ENCODE measurements around the gene LRP1B. TPM values are rescaled to one million over a fixed set of nuclear protein-coding genes. Genes with fewer than 3 reads are reported as not detected.
"Not testable (repeated sequence)": the region's sequence is repeated elsewhere in the genome, so short reads cannot be mapped to it uniquely, and the experiment has no call there.

Gene LRP1B
- total RNA-seq, 1 donor from 2014 or later = 0.25 TPM

DNA sequence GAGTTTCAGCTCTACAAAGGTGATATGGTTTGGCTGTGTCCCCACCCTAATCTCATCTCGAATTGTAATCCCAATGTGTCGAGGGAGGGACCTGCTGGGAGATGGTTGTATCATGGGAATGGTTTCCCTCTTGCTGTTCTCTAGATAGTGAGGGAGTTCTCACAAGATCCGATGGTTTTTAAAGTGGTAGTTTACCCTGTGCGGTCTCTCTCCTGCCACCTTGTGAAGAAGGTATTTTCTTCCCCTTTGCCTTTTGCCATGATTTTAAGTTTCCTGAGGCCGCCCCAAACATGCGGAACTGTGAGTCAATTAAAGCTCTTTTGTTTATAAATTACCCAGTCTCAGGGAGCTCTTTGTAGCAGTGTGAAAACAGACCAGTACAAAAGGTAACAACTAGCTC, 306.0 kb downstream of the LRP1B start:
- no peaks in the 10 kb centered on the region for H3K27me3 Mint-ChIP-seq (ENCODE audit: low read depth)
- no peaks in the 10 kb centered on the region for H3K4me1 Mint-ChIP-seq (ENCODE audit: low read depth)
- TF ChIP-seq, protein P1, sequence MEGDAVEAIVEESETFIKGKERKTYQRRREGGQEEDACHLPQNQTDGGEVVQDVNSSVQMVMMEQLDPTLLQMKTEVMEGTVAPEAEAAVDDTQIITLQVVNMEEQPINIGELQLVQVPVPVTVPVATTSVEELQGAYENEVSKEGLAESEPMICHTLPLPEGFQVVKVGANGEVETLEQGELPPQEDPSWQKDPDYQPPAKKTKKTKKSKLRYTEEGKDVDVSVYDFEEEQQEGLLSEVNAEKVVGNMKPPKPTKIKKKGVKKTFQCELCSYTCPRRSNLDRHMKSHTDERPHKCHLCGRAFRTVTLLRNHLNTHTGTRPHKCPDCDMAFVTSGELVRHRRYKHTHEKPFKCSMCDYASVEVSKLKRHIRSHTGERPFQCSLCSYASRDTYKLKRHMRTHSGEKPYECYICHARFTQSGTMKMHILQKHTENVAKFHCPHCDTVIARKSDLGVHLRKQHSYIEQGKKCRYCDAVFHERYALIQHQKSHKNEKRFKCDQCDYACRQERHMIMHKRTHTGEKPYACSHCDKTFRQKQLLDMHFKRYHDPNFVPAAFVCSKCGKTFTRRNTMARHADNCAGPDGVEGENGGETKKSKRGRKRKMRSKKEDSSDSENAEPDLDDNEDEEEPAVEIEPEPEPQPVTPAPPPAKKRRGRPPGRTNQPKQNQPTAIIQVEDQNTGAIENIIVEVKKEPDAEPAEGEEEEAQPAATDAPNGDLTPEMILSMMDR (IDR thresholded peaks at IDR 0.05) = no peak
- DNase-seq (ENCODE audit: low spot score) = no peak
- H3K9me3 Mint-ChIP-seq (ENCODE audit: low read depth) = no peaks in the 10 kb centered on the region
- no peaks in the 10 kb centered on the region for H3K36me3 Mint-ChIP-seq (ENCODE audit: low read depth)
- H3K27ac Mint-ChIP-seq (ENCODE audit: unreplicated experiment) = no peak overlapping the region
- no peak overlapping the region for H3K4me3 Mint-ChIP-seq (ENCODE audit: unreplicated experiment)

DNA sequence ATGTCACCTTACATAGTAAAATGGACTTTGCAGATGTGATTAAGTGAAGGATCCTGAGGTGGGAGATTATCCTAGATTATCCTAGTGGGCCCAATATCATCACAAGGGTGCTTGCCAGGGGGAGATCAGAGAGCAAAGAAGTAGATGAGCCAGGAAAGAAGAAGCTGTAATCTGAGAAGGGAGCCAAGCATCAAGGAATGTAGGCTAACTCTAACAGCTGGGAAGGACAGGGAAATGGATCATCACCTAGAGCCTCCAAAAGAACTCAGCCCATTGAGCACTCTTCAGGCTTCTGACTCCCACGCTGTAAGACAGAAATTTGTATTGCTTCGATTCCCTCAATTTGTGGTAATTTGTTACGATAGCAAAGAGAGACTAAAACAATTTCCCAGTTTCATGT, 309.9 kb downstream of the LRP1B start:
- TF ChIP-seq, protein P1 (IDR thresholded peaks at IDR 0.05) = no peak
- Mint-ChIP-seq H3K9me3 (ENCODE audit: low read depth) (no peaks in the 10 kb centered on the region), H3K4me3 (ENCODE audit: unreplicated experiment) (no peak overlapping the region), H3K4me1 (ENCODE audit: low read depth) (peaks cover 3% of the 10 kb centered on the region), H3K27ac (ENCODE audit: unreplicated experiment) (no peak overlapping the region), H3K27me3 (ENCODE audit: low read depth) (no peaks in the 10 kb centered on the region), H3K36me3 (ENCODE audit: low read depth) (no peaks in the 10 kb centered on the region)
- DNase-seq (ENCODE audit: low spot score) = no peak

DNA sequence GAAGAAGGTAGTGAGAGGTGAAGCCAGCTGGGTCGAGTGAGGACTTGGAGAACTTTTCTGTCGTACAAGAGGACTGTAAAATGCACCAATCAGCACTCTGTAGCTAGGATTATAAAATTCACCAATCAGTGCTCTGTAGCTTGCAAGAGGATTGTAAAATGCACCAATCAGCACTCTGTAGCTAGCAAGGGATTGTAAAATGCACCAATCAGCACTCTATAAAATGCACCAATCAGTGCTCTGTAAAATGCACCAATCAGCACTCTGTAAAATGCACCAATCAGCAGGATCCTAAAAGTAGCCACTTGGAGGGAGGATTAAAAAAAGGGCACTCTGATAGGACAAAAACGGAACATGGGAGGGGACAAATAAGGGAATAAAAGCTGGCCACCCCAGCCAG, 315.5 kb downstream of the LRP1B start:
- not testable (repeated sequence) for DNase-seq (ENCODE audit: low spot score); H3K4me3 Mint-ChIP-seq (ENCODE audit: unreplicated experiment); H3K36me3 Mint-ChIP-seq (ENCODE audit: low read depth); H3K27ac Mint-ChIP-seq (ENCODE audit: unreplicated experiment); H3K27me3 Mint-ChIP-seq (ENCODE audit: low read depth); H3K4me1 Mint-ChIP-seq (ENCODE audit: low read depth)
- peaks cover 16% of the 10 kb centered on the region for H3K9me3 Mint-ChIP-seq (ENCODE audit: low read depth)

DNA sequence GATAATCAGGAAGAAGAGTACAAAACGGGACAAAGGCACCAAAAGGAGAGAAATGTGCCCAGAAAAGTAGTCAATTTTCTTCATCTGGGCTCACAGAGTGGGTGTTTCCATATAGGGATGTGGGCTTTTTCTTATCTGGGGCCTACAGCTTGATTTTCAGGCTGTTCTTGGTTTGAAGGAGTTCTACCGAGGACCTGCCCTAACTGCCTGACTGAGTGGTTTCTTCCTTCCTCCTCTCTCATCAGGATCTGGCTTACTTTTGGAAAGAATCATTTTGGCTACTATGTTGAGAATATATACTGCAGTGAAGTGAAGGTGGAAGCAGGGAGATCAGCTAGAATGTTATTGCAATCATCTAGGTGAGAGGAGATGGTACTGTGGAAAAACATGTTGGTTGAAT, 316.7 kb downstream of the LRP1B start:
- Mint-ChIP-seq H3K36me3 (ENCODE audit: low read depth) (no peaks in the 10 kb centered on the region), H3K4me1 (ENCODE audit: low read depth) (peaks cover 3% of the 10 kb centered on the region), H3K27me3 (ENCODE audit: low read depth) (no peaks in the 10 kb centered on the region), H3K27ac (ENCODE audit: unreplicated experiment) (no peak overlapping the region), H3K4me3 (ENCODE audit: unreplicated experiment) (no peak overlapping the region), H3K9me3 (ENCODE audit: low read depth) (peaks cover 16% of the 10 kb centered on the region)
- DNase-seq (ENCODE audit: low spot score) = no peak
- TF ChIP-seq, protein P1 (IDR thresholded peaks at IDR 0.05) = no peak

DNA sequence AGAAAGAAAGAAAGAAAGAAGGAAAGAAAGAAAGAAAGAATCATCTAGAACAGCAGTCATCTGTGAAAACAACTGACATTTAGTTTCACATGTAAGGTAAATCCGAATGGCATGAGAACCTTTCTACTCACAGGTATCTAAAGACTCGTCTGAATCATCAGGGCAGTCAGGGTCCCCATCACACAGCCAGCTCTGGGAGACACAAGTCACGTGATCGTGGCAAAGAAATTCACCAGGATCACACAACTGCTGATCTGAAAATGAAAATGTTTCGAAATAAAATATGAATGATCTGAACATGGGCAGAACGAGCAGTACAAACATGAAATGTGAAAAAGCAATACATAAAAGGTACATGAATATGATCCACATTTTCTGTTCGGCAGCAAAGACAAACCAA, 320.7 kb downstream of the LRP1B start:
- Mint-ChIP-seq H3K27ac (ENCODE audit: unreplicated experiment) (no peak overlapping the region), H3K36me3 (ENCODE audit: low read depth) (no peaks in the 10 kb centered on the region), H3K27me3 (ENCODE audit: low read depth) (no peaks in the 10 kb centered on the region), H3K9me3 (ENCODE audit: low read depth) (peaks cover 13% of the 10 kb centered on the region), H3K4me1 (ENCODE audit: low read depth) (no peaks in the 10 kb centered on the region), H3K4me3 (ENCODE audit: unreplicated experiment) (no peak overlapping the region)
- DNase-seq (ENCODE audit: low spot score) = no peak
- TF ChIP-seq, protein P1 (IDR thresholded peaks at IDR 0.05) = no peak

DNA sequence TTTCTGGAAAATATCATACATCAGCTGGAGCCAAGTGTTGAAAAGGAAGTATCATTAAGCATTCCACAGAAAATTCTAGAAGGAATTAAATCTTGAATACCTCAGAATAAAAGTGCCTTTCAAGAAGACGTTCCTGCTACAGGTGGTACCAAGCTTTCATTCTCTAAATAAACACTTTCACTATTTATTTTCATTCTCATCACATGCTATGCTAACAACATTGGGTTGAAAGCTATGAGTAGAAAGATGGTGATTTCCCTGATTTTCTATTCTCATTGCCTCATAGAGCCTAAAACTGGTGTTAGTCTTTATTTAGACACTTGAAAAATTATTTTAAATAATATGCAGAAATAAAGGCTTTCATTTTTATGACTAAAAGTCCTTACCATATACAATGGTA, 324.7 kb downstream of the LRP1B start:
- Mint-ChIP-seq H3K36me3 (ENCODE audit: low read depth) (no peaks in the 10 kb centered on the region), H3K9me3 (ENCODE audit: low read depth) (no peaks in the 10 kb centered on the region), H3K4me3 (ENCODE audit: unreplicated experiment) (no peak overlapping the region), H3K27ac (ENCODE audit: unreplicated experiment) (no peak overlapping the region), H3K27me3 (ENCODE audit: low read depth) (no peaks in the 10 kb centered on the region), H3K4me1 (ENCODE audit: low read depth) (no peaks in the 10 kb centered on the region)
- no peak for DNase-seq (ENCODE audit: low spot score)
- TF ChIP-seq, protein P1 (IDR thresholded peaks at IDR 0.05) = no peak
